Central memory CD8-positive, alpha-beta T cell (primary cell): Measurements from ENCODE around the gene PDZD8.
"Not testable (repeated sequence)": the region's sequence is repeated elsewhere in the genome, so short reads cannot be mapped to it uniquely, and the experiment has no call there.

Source experiments
- ATAC-seq: fragments of 150-1000 bp; cut with Tn5 transposase; replicated peaks from 2 replicates; pipeline ENCODE4 v1.10.0; 2022; ENCODE audit warnings: mild to moderate bottlenecking, moderate FRiP score, moderate number of reproducible peaks; ENCODE audit not compliant: poor library complexity, severe bottlenecking; ENCODE audit errors: extremely low read depth
- DNase-seq, 2 donors: peaks; one replicate each; pipeline ENCODE4 v3.0.0; 2021; ENCODE audit warnings: low spot score in 2 of 2
- H3K27ac Mint-ChIP-seq: one replicate; pipeline ENCODE4 v1.8.0; 2022; ENCODE audit warnings: low read depth, mild to moderate bottlenecking, moderate library complexity, mixed read lengths
- H3K27me3 Mint-ChIP-seq: one replicate; pipeline ENCODE4 v1.8.0; 2022; ENCODE audit warnings: mixed read lengths
- H3K36me3 Mint-ChIP-seq: one replicate; pipeline ENCODE4 v1.8.0; 2022; ENCODE audit warnings: mild to moderate bottlenecking, moderate library complexity, mixed read lengths; ENCODE audit not compliant: insufficient read depth
- H3K4me1 Mint-ChIP-seq: one replicate; pipeline ENCODE4 v1.8.0; 2022; ENCODE audit warnings: mixed read lengths
- H3K4me3 Mint-ChIP-seq: one replicate; pipeline ENCODE4 v1.8.0; 2022; ENCODE audit warnings: mild to moderate bottlenecking, moderate library complexity, mixed read lengths
- H3K9me3 Mint-ChIP-seq: one replicate; pipeline ENCODE4 v1.8.0; 2022; ENCODE audit warnings: mixed read lengths

The PDZD8 gene

DNA sequence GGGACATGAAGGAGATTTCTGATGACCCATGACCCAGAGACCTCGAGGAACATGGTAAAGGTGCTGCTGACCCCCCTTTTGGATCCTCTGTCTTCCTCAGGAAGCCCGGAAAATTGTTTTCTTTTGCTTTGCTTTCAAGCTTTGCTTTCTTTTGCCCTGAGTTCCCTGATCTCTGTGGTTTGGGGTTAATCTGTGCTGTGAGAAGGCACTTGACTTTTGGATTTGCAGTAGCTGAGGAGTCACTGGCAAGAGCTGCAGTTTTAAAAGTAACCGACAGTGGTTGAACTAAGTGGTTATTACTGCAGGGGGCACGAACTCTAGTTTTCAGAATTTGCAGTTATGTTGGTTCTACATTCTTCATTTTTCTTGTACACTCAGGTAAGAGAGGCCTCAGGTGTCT lies 53.0 kb downstream of the PDZD8 start:
- Mint-ChIP-seq H3K27me3 (no peaks in the 10 kb centered on the region), H3K36me3 (peaks cover 7% of the 10 kb centered on the region), H3K4me1 (peaks cover 29% of the 10 kb centered on the region), H3K27ac (peak overlapping the region; percentile 2), H3K4me3 (no peak overlapping the region), H3K9me3 (no peaks in the 10 kb centered on the region)
- DNase-seq (no peak), ATAC-seq (no peak)

DNA sequence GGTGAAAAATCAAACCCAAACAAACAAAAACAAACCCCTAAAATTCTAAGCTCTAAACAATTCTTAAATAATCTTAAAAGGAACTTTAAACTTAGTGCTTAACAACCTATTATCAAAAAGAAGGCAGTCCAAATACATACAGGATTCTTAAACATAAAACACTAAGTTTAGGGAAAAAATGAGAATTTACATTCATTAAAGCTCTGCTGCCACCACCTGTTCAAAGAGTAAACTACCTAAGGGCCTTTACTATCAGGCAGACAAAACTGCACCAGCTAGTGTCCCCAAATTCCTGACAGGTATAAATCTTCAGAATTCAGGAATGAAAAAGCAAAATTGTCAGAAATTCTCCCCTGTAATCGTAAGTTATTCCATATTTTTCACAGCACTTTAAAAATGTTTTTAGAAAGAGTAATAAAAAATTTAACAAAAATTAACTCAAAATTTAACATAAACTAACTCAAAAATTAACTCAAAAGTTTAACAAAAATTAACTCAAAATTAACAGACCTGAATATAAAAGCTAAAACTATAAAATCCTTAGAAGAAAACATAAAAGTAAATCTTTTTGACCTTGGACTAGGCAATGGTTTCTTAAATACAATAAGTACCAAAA lies 55.1 kb downstream of the PDZD8 start:
- no peak for DNase-seq
- ATAC-seq, result no peak
- no peaks in the 10 kb centered on the region for H3K9me3 Mint-ChIP-seq
- H3K4me1 Mint-ChIP-seq, result peaks cover 12% of the 10 kb centered on the region
- H3K27me3 Mint-ChIP-seq, result no peaks in the 10 kb centered on the region
- H3K27ac Mint-ChIP-seq, result no peak overlapping the region
- H3K36me3 Mint-ChIP-seq, result peaks cover 13% of the 10 kb centered on the region
- H3K4me3 Mint-ChIP-seq, result no peak overlapping the region

DNA sequence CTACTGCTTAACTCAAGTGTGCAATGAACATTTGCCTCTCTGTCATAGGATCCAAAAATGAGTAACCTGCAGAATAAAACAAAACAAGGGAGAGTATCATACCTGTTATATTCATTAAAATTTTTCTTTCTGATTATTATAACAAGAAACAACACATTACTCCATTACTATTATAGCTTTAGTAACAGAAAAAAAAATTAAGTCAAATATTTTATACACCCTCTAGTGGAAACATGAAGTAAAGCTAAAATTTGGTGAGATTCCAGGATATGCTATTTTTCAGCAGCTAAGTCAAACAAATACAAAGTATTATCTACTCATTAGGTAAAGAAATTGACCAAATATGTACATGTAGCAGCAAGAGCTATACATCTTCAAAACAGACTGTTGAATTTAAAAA lies 56.3 kb downstream of the PDZD8 start:
- Mint-ChIP-seq H3K9me3 (no peaks in the 10 kb centered on the region), H3K4me1 (peaks cover 12% of the 10 kb centered on the region), H3K27me3 (no peaks in the 10 kb centered on the region), H3K4me3 (no peak overlapping the region), H3K36me3 (peaks cover 17% of the 10 kb centered on the region), H3K27ac (no peak overlapping the region)
- ATAC-seq, result no peak
- no peak for DNase-seq

DNA sequence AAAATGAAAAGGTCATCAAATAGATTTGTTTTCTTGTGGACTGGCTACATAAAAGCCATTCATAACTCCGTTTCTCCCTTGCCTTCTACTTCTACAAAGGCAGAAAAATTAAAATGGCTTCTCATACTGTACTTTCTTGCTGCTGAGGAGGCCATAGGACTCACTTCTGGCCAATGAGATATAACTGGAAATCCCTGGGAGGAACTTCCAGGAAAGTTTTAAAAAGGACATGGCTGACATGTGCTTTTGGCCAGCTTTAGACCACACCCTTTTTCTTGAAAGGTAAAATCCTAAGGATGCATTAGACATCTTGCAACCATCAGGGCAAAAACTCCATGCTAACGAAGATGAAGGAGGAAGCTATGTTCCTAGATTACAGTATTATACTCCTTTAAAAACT lies 58.5 kb downstream of the PDZD8 start:
- no peak for ATAC-seq
- DNase-seq, result no peak
- H3K36me3 Mint-ChIP-seq, result peaks cover 25% of the 10 kb centered on the region
- H3K27ac Mint-ChIP-seq, result no peak overlapping the region
- peaks cover 24% of the 10 kb centered on the region for H3K4me1 Mint-ChIP-seq
- no peaks in the 10 kb centered on the region for H3K9me3 Mint-ChIP-seq
- no peaks in the 10 kb centered on the region for H3K27me3 Mint-ChIP-seq
- no peak overlapping the region for H3K4me3 Mint-ChIP-seq

DNA sequence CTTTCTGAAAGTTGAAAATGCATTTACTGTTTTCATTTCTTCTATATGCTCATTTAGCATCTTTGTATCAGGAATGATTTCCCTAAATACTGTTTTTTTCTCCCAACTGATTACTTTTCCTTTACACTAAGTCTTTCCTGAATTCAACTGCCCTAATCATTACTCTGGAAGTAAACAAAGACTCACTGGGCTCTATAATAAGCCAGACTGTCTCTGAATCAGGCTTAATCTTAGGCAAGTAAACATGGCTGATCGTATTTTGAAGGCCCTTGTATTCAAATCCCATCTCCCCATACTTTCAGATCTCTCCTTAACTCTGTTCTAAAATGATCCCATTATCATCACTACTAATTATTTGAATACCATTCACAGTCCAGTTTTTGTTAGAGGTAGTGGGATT lies 61.6 kb downstream of the PDZD8 start:
- Mint-ChIP-seq H3K9me3 (no peaks in the 10 kb centered on the region), H3K36me3 (peaks cover 33% of the 10 kb centered on the region), H3K27me3 (no peaks in the 10 kb centered on the region), H3K4me3 (no peak overlapping the region), H3K27ac (no peak overlapping the region), H3K4me1 (peaks cover 36% of the 10 kb centered on the region)
- DNase-seq (no peak), ATAC-seq (no peak)

DNA sequence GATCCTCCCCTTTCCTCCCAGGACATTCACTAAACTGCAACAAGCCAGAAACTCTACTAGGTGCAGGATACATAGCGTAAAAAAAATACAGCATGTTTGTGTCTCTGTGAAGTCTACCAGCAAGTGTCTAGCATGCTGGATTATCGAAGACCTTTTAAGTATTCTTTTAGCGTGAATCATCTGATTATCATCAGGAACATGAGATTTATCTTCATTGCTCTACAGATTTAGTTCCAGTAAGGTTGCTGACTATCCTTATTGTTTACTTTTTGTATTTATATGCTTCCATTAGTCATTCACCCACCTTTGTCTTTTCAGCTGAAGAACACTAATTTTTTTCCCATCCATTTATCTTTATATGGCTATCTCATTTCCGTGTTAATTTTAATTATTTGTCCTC lies 62.8 kb downstream of the PDZD8 start:
- no peaks in the 10 kb centered on the region for H3K9me3 Mint-ChIP-seq
- DNase-seq, result no peak
- H3K4me3 Mint-ChIP-seq, result no peak overlapping the region
- H3K27ac Mint-ChIP-seq, result no peak overlapping the region
- no peak for ATAC-seq
- H3K36me3 Mint-ChIP-seq, result peaks cover 28% of the 10 kb centered on the region
- no peaks in the 10 kb centered on the region for H3K27me3 Mint-ChIP-seq
- H3K4me1 Mint-ChIP-seq, result peaks cover 36% of the 10 kb centered on the region

DNA sequence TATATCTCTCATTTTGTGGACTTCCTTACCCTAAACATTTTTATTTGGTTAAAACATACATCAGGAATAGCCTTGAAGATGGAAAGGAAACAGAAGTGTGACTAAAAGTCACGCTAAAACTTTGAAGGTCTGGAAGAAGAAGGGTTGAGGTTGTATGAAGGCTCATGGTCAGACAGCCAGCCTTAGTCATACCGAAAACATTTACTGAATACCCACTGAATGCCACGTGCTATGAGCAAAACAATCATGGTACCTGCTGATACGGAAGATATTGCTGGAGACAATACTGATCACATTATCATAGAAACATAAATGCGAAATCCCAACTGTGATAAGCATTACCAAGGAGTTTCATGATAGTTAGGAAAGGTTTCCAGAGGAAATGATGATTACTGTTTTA lies 64.0 kb downstream of the PDZD8 start:
- no peak for ATAC-seq

DNA sequence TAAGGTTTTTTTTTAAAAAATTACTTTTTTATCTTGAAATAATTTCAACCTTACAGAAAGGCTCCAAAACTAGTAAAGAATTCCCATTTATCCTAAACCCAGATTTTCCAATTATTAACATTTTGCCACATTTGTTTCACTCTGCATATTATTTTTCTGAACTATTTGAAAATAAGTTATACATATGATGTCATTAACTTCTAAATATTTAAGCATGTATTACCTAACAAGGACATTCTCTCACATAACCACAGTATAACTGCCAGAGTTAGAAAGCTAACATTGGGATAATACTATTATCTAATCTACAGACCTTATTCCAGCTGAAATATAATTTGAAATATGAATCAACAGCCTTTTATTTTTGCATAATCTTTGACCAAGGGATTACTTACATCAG lies 68.6 kb downstream of the PDZD8 start:
- Mint-ChIP-seq H3K9me3 (no peaks in the 10 kb centered on the region), H3K4me1 (peaks cover 34% of the 10 kb centered on the region), H3K36me3 (peaks cover 19% of the 10 kb centered on the region), H3K4me3 (no peak overlapping the region), H3K27me3 (no peaks in the 10 kb centered on the region), H3K27ac (no peak overlapping the region)
- no peak for ATAC-seq
- no peak for DNase-seq

More for the DNA sequence above, 64.0 kb downstream of the PDZD8 start:
- DNase-seq, result no peak
- Mint-ChIP-seq H3K36me3 (peaks cover 25% of the 10 kb centered on the region), H3K9me3 (no peaks in the 10 kb centered on the region), H3K27ac (no peak overlapping the region), H3K4me1 (peaks cover 36% of the 10 kb centered on the region), H3K27me3 (no peaks in the 10 kb centered on the region), H3K4me3 (no peak overlapping the region)

DNA sequence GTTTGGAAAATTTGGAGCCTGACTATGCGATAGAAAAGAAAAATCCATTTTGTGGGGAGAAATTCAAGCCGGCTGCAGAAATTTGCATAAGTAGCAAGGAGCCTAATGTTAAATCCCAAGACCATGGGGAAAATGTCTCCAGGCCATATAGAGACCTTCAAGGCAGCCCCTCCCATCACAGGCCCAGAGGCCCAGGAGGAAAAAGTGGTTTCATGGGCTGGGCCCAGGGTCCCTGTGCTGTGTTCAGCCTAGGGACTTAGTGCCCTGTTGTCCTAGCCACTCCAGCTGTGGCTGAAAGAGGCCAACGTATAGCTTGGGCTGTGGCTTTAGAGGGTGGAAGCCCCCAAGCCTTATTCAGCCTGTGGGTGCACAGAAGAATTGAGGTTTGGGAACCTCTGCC lies 71.8 kb downstream of the PDZD8 start:
- not testable (repeated sequence) for DNase-seq, H3K9me3 Mint-ChIP-seq, H3K4me3 Mint-ChIP-seq, ATAC-seq, H3K27ac Mint-ChIP-seq, H3K27me3 Mint-ChIP-seq
- H3K36me3 Mint-ChIP-seq, result peaks cover 11% of the 10 kb centered on the region
- peaks cover 28% of the 10 kb centered on the region for H3K4me1 Mint-ChIP-seq

DNA sequence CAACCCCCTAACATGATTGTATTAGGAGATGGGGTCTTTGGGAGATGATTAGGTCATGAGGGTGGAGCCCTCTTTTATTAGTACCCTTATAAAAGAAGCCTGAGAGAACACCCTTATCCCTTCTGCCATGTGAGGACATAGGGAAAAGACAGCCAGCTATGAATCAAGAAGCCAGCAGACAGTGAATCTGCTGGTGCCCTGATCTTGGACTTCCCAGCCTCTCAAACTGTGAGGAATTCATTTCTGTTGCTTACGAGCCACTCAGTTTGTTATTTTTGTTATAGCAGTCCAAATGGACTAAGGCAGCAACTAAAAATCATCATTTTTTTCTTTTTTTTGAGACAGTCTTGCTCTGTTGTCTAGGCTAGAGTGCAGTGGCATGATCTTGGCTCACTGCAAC lies 74.6 kb downstream of the PDZD8 start:
- Mint-ChIP-seq H3K36me3 (peaks cover 11% of the 10 kb centered on the region), H3K4me1 (peaks cover 29% of the 10 kb centered on the region), H3K9me3 (no peaks in the 10 kb centered on the region), H3K27me3 (no peaks in the 10 kb centered on the region), H3K4me3 (no peak overlapping the region), H3K27ac (no peak overlapping the region)
- ATAC-seq (no peak), DNase-seq (no peak)

DNA sequence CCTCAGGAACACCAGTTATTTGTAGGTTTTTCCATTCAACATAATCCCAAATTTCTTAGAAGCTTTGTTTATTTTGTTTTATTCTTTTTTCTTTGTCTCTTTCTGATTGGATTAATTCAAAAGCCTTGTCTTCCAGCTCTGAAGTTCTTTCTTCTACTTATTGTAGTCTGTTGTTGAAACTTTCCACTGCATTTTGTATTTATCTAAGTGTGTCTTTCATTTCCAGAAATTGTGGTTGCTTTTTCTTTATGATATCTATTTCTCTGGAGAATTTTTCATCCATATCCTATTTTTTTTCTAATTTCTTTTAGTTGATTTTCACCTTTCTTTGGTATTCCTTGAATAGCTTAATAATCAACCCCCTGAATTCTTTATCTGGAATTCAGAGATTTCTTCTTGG lies 75.8 kb downstream of the PDZD8 start:
- H3K4me1 Mint-ChIP-seq, result peaks cover 34% of the 10 kb centered on the region
- H3K36me3 Mint-ChIP-seq, result peaks cover 8% of the 10 kb centered on the region
- H3K9me3 Mint-ChIP-seq, result no peaks in the 10 kb centered on the region
- no peaks in the 10 kb centered on the region for H3K27me3 Mint-ChIP-seq
- H3K4me3 Mint-ChIP-seq, result no peak overlapping the region
- ATAC-seq (no peak), DNase-seq (no peak)
- H3K27ac Mint-ChIP-seq, result no peak overlapping the region

DNA sequence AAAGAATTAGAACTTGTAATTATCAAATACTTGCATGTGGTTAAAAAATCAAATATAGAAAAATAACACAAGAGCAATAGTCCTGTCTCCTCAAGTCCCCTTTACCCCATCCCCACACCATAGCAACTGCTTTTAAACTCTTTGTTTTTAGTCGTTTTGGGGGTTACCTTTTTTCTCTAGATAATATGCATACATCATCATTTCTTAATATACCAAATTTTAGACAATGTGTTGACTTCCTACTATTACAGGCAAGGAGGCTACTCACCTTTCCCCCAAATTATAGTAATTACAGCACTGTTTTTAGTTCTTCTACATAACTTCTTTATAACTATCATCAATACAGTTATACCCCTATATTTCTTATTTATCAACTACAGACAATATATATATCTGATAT lies 77.0 kb downstream of the PDZD8 start:
- peak overlapping the region; percentile 73 for H3K27ac Mint-ChIP-seq
- DNase-seq, result no peak
- H3K27me3 Mint-ChIP-seq, result no peaks in the 10 kb centered on the region
- peaks cover 45% of the 10 kb centered on the region for H3K4me1 Mint-ChIP-seq
- no peak overlapping the region for H3K4me3 Mint-ChIP-seq
- peaks cover 6% of the 10 kb centered on the region for H3K36me3 Mint-ChIP-seq
- ATAC-seq, result no peak
- H3K9me3 Mint-ChIP-seq, result no peaks in the 10 kb centered on the region

DNA sequence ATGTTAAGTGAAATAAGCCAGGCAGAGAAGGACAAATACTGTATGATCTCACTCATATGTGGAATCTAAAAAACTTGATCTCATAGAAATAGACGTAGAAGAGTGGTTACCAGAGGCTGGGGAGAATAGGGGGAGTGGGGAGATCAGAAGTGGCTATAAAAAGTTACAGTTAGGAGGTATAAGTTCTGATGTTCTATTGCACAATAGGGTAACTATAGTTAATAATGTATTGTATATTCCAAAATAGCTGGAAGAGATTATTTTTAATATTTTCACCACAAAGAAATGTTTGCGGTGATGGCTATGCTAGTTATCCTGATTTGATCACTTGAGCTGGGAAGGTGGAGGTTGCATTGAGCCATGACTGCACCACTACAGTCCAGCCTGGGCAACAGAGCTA lies 80.5 kb downstream of the PDZD8 start:
- peaks cover 29% of the 10 kb centered on the region for H3K4me1 Mint-ChIP-seq
- H3K36me3 Mint-ChIP-seq, result peaks cover 5% of the 10 kb centered on the region
- no peak overlapping the region for H3K27ac Mint-ChIP-seq

More for the DNA sequence above, 80.5 kb downstream of the PDZD8 start:
- H3K9me3 Mint-ChIP-seq, result no peaks in the 10 kb centered on the region
- no peaks in the 10 kb centered on the region for H3K27me3 Mint-ChIP-seq
- DNase-seq, result no peak
- H3K4me3 Mint-ChIP-seq, result no peak overlapping the region
- no peak for ATAC-seq
